Upper lobe of left lung (tissue), 4 donors: ENCODE measurements around the gene HACD2.

Experiments
- POLR2A ChIP-seq, 4 donors: fragments of 450-650 bp; IDR thresholded peaks; one replicate each; pipeline ENCODE4 v1.5.1; 2016 to 2017; ENCODE audit warnings: antibody characterized with exemption in 4 of 4, mild to moderate bottlenecking in 2 of 4
- POLR2AphosphoS5 ChIP-seq, 2 donors: sonication (generic); formaldehyde crosslinking; IDR thresholded peaks; one replicate each; pipeline ENCODE4 v1.5.1; 2017; ENCODE audit warnings: antibody characterized with exemption in 2 of 2
- TF ChIP-seq, protein P1 (sequence below), 6 experiments: fragments of 450-650 bp in 4 of 6; fragments of 200-600 bp in 2 of 6; sonication (generic) in 2 of 6; IDR thresholded peaks; one replicate each; pipeline ENCODE4 v1.5.1; 2016 to 2019; ENCODE audit warnings: antibody characterized with exemption in 6 of 6

DNA sequence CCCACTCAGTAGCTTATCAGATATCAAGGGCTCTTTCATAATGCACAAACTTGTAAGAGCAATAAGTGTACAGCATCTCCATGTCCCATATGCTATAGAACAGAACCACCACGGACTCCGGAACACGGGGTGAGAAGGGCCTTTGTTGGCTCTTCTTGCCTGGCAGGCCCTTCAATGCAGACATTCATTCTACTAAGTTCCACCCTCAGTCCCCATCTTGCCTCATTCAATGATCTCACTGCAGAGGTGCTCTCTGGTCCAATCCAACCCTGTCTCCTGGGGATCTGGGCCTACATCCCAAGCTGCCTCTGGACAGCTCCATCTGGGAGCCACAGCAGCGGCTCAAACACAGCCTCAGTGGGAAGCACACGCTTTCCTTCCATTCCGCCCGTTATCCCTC is 16.8 kb downstream of the HACD2 start:
- TF ChIP-seq, protein P1, sequence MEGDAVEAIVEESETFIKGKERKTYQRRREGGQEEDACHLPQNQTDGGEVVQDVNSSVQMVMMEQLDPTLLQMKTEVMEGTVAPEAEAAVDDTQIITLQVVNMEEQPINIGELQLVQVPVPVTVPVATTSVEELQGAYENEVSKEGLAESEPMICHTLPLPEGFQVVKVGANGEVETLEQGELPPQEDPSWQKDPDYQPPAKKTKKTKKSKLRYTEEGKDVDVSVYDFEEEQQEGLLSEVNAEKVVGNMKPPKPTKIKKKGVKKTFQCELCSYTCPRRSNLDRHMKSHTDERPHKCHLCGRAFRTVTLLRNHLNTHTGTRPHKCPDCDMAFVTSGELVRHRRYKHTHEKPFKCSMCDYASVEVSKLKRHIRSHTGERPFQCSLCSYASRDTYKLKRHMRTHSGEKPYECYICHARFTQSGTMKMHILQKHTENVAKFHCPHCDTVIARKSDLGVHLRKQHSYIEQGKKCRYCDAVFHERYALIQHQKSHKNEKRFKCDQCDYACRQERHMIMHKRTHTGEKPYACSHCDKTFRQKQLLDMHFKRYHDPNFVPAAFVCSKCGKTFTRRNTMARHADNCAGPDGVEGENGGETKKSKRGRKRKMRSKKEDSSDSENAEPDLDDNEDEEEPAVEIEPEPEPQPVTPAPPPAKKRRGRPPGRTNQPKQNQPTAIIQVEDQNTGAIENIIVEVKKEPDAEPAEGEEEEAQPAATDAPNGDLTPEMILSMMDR (IDR thresholded peaks at IDR 0.05), result no peak
- TF ChIP-seq POLR2A (IDR thresholded peaks at IDR 0.05), result no peak
- no peak for TF ChIP-seq POLR2AphosphoS5 (IDR thresholded peaks at IDR 0.05)
